CD14-positive monocyte (primary cell): ENCODE measurements around the gene MGAT4A. TPM values are rescaled to one million over a fixed set of nuclear protein-coding genes. Genes with fewer than 3 reads are reported as not detected.

ENCODE experiments used
- DNase-seq, 3 donors: peaks; one replicate each; pipeline ENCODE4 v3.0.0-alpha.2; 2011 to 2022
- H2AFZ ChIP-seq: 2 replicates; pipeline ENCODE4 v1.6.0; 2012; ENCODE audit warnings: mild to moderate bottlenecking, low read depth, low read length, inconsistent platforms; ENCODE audit not compliant: insufficient read depth, poor library complexity, severe bottlenecking
- H3K27ac ChIP-seq, 2 donors: 1 replicate in 1 of 2; 2 replicates in 1 of 2; pipeline ENCODE4 v1.5.1; 2012 to 2013; ENCODE audit warnings: low read length in 2 of 2, control low read depth in 1 of 2, inconsistent platforms in 1 of 2, low read depth in 1 of 2, mild to moderate bottlenecking in 1 of 2
- H3K27me3 ChIP-seq, 2 donors: one replicate each; pipeline versions ENCODE4 v1.6.0 to v1.6.1; 2011 to 2013; ENCODE audit warnings: low read length in 2 of 2; ENCODE audit not compliant: control insufficient read depth in 2 of 2, insufficient read depth in 2 of 2
- H3K36me3 ChIP-seq, 2 donors: replicated peaks in 1 of 2; 1 replicate in 1 of 2; 2 replicates in 1 of 2; pipeline versions ENCODE4 v1.5.1 to v1.6.1; 2012 to 2013; ENCODE audit warnings: low read length in 2 of 2, control low read depth in 1 of 2, inconsistent platforms in 1 of 2, mild to moderate bottlenecking in 1 of 2; ENCODE audit not compliant: insufficient read depth in 2 of 2, control insufficient read depth in 1 of 2
- H3K4me1 ChIP-seq, 2 donors: 1 replicate in 1 of 2; 2 replicates in 1 of 2; pipeline versions ENCODE4 v1.5.1 to v1.6.1; 2012 to 2013; ENCODE audit warnings: low read length in 2 of 2, control low read depth in 1 of 2, inconsistent platforms in 1 of 2, mild to moderate bottlenecking in 1 of 2, moderate library complexity in 1 of 2; ENCODE audit not compliant: insufficient read depth in 2 of 2, control insufficient read depth in 1 of 2
- H3K4me2 ChIP-seq: replicated peaks from 2 replicates; pipeline ENCODE3; 2012; ENCODE audit warnings: low read length, moderate library complexity, mild to moderate bottlenecking; ENCODE audit not compliant: poor library complexity, severe bottlenecking; ENCODE audit errors: extremely low read depth
- H3K4me3 ChIP-seq, 3 experiments: fragments of 200-600 bp in 1 of 3; sonication (generic) in 1 of 3; replicated peaks in 1 of 3; 1 replicate in 2 of 3; 2 replicates in 1 of 3; pipeline ENCODE4 v1.5.1; 2011 to 2013; ENCODE audit warnings: low read length in 3 of 3, mild to moderate bottlenecking in 3 of 3, control low read depth in 2 of 3, low read depth in 2 of 3, inconsistent platforms in 1 of 3, moderate library complexity in 1 of 3
- H3K79me2 ChIP-seq: 2 replicates; pipeline ENCODE4 v1.6.0; 2012; ENCODE audit warnings: mild to moderate bottlenecking, control low read depth, inconsistent platforms, low read length, moderate library complexity; ENCODE audit not compliant: insufficient read depth
- H3K9ac ChIP-seq: 2 replicates; pipeline ENCODE4 v1.6.0; 2017; ENCODE audit warnings: low read length, mild to moderate bottlenecking; ENCODE audit not compliant: insufficient read depth, poor library complexity, severe bottlenecking
- H3K9me3 ChIP-seq, 2 donors: replicated peaks in 1 of 2; 1 replicate in 1 of 2; 2 replicates in 1 of 2; pipeline versions ENCODE4 v1.5.1 to v1.6.1; 2012 to 2013; ENCODE audit warnings: low read length in 2 of 2, control low read depth in 1 of 2; ENCODE audit not compliant: control insufficient read depth in 1 of 2, insufficient read depth in 1 of 2
- H4K20me1 ChIP-seq: 2 replicates; pipeline ENCODE4 v1.6.0; 2012; ENCODE audit warnings: mild to moderate bottlenecking, low read length, control low read depth, moderate library complexity; ENCODE audit not compliant: insufficient read depth
- H3K27ac Mint-ChIP-seq, 7 donors: one replicate each; pipeline ENCODE4 v1.8.0; 2020; ENCODE audit warnings: mild to moderate bottlenecking in 7 of 7, mixed read lengths in 7 of 7, moderate library complexity in 6 of 7, inconsistent platforms in 2 of 7
- H3K27me3 Mint-ChIP-seq, 3 donors: one replicate each; pipeline ENCODE4 v1.8.0; 2021 to 2022; ENCODE audit warnings: low read depth in 3 of 3, mild to moderate bottlenecking in 3 of 3, mixed read lengths in 3 of 3, moderate library complexity in 3 of 3, inconsistent platforms in 1 of 3
- H3K36me3 Mint-ChIP-seq, 2 donors: one replicate each; pipeline ENCODE4 v1.8.0; 2020; ENCODE audit warnings: mixed read lengths in 2 of 2, inconsistent platforms in 1 of 2, mild to moderate bottlenecking in 1 of 2
- H3K4me1 Mint-ChIP-seq: one replicate; pipeline ENCODE4 v1.8.0; 2020; ENCODE audit warnings: mild to moderate bottlenecking, mixed read lengths
- H3K4me3 Mint-ChIP-seq, 2 donors: one replicate each; pipeline ENCODE4 v1.8.0; 2020; ENCODE audit warnings: mild to moderate bottlenecking in 2 of 2, mixed read lengths in 2 of 2, moderate library complexity in 1 of 2
- H3K9me3 Mint-ChIP-seq, 7 donors: one replicate each; pipeline ENCODE4 v1.8.0; 2020 to 2022; ENCODE audit warnings: mixed read lengths in 7 of 7, mild to moderate bottlenecking in 6 of 7, moderate library complexity in 6 of 7, inconsistent platforms in 2 of 7
- CTCF ChIP-seq: fragments of 200-600 bp; IDR thresholded peaks from one replicate; pipeline ENCODE4 v1.8.0; 2022; ENCODE audit warnings: antibody characterized with exemption, mild to moderate bottlenecking
- WGBS: methylation state at CpG from one replicate; pipeline ENCODE4 v1.1.5; 2013; ENCODE audit warnings: missing lambda C conversion rate; ENCODE audit not compliant: insufficient coverage; 5-methylcytosine and 5-hydroxymethylcytosine counted together
- intact Hi-C, 2 donors: fragments of 100-400 bp; cut with micrococcal nuclease; formaldehyde crosslinking; loops; one replicate each; pipeline versions ENCODE4 v1.15.0 to v1.15.1; 2023
- polyA plus RNA-seq, 3 donors: library from polyadenylated mRNA; depleted of rRNA in 1 of 3; unstranded in 2 of 3; stranded (reverse) in 1 of 3; fragments of 300-500 nt in 2 of 3; fragments of >200 nt in 1 of 3; fragmentation: Illumina TruSeq in 2 of 3; gene quantifications; 1 replicate in 2 of 3; 2 replicates in 1 of 3; pipeline ENCODE4 v1.2.3, GENCODE V29; 2012 to 2021

Gene MGAT4A
- polyA plus RNA-seq, 3 donors, result 24.3 to 35.9 (median 35.1) TPM

DNA sequence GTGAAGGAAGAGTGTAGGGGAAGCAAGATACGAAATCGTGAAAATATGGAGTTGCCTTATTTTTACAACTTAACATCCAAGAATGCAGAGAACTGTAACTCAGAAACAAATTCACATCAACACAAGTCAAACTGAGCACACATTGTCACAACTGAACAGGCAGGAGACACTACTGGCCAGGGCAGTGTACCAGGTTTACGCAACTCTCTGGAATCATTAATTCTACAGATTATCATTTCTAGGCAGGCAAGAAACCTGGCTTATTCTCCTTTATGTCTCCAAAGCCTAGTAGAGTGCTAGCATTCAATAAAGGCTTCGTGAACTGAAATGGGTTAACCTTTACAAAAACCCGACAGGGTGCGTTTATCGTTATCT is 123.2 kb downstream of the MGAT4A start:
- Mint-ChIP-seq H3K9me3 (no peaks in the 10 kb centered on the region), H3K36me3 (peaks cover 34 to 45% of the 10 kb centered on the region in 2 donors), H3K27ac (peak overlapping the region; percentile 94 to 98 (median 96)), H3K27me3 (no peaks in the 10 kb centered on the region), H3K4me1 (peaks cover 47% of the 10 kb centered on the region), H3K4me3 (peak overlapping the region; percentile 81 to 98)
- H3K4me1 ChIP-seq, result peaks cover 31 to 33% of the 10 kb centered on the region in 2 donors
- H3K4me3 ChIP-seq, result peak overlapping the region; percentile 70 to 95 (median 95)
- no peaks in the 10 kb centered on the region for H3K9me3 ChIP-seq
- peak overlapping the region; percentile 90 for H3K4me2 ChIP-seq
- H4K20me1 ChIP-seq, result peaks cover 16% of the 10 kb centered on the region
- H3K36me3 ChIP-seq, result peaks cover 23 to 40% of the 10 kb centered on the region in 2 donors
- peak overlapping the region; percentile 98 for H3K9ac ChIP-seq
- peak overlapping the region; percentile 97 for H2AFZ ChIP-seq
- no peak for TF ChIP-seq CTCF
- 3% methylated on average over 5 of the region's 7 CpGs for WGBS
- peaks cover 57% of the 10 kb centered on the region for H3K79me2 ChIP-seq
- no peaks in the 10 kb centered on the region for H3K27me3 ChIP-seq
- peak in 2 of 3 donors; percentile 11 for DNase-seq
- intact Hi-C loops, result loop anchor here (5.0 to 10.0 kb wide), 4 partner anchors 153 to 730 kb away; partner anchors contain the start of genes EIF5B (in 2 of the 2), TXNDC9 (in 2 of the 2), MITD1 (in 1 of the 2) and MRPL30 (in 1 of the 2)
- H3K27ac ChIP-seq, result peak overlapping the region; percentile 79 to 99

GRCh38 chr2:98607104-98607503 is 123.8 kb downstream of the MGAT4A start:
- H3K27ac Mint-ChIP-seq, result peak overlapping the region; percentile 11 to 97 (median 94)
- Histone ChIP-seq H3K27ac (peak overlapping the region in 1 of 2 donors; percentile 99), H2AFZ (peak overlapping the region; percentile 97), H3K79me2 (peaks cover 58% of the 10 kb centered on the region), H3K4me1 (peaks cover 31 to 33% of the 10 kb centered on the region in 2 donors), H3K4me2 (peak overlapping the region; percentile 90), H4K20me1 (peaks cover 17% of the 10 kb centered on the region), H3K36me3 (peaks cover 23 to 40% of the 10 kb centered on the region in 2 donors), H3K27me3 (no peaks in the 10 kb centered on the region), H3K9ac (peak overlapping the region; percentile 98), H3K9me3 (no peaks in the 10 kb centered on the region), H3K4me3 (peak overlapping the region; percentile 70 to 95 (median 95))
- DNase-seq, result peak; percentile 29 to 60 (median 48)
- peaks cover 47% of the 10 kb centered on the region for H3K4me1 Mint-ChIP-seq
- no CpG with 5 or more reads among the region's 6 CpGs for WGBS
- H3K27me3 Mint-ChIP-seq, result no peaks in the 10 kb centered on the region
- TF ChIP-seq CTCF, result no peak
- intact Hi-C loops, result loop anchor here (5.0 to 10.0 kb wide), 4 partner anchors 152 to 730 kb away; partner anchors contain the start of genes EIF5B (in 2 of the 2), TXNDC9 (in 2 of the 2), MITD1 (in 1 of the 2) and MRPL30 (in 1 of the 2)
- H3K9me3 Mint-ChIP-seq, result no peaks in the 10 kb centered on the region
- H3K36me3 Mint-ChIP-seq, result peaks cover 32 to 46% of the 10 kb centered on the region in 2 donors
- peak overlapping the region; percentile 81 to 98 for H3K4me3 Mint-ChIP-seq
